ENCODE measurements around the gene POU3F1.

POU3F1 gene

GRCh38 chr1:38000233-38000528 lies 46.4 kb downstream of the POU3F1 start:
- TF ChIP-seq CTCF (IDR thresholded peaks at IDR 0.05; ENCODE audit: low read depth, low read length) = no peak
- no peak for DNase-seq (ENCODE audit: low read depth in 2 of 2)
- peak overlapping the region in 1 of 2 donors; percentile 21 for H3K4me3 ChIP-seq (replicated peaks in 1 of 2; ENCODE audit: low read depth in 2 of 2, low read length in 2 of 2)

- no peak for TF ChIP-seq CTCF (IDR thresholded peaks at IDR 0.05; ENCODE audit: low read depth, low read length)
- peak; percentile 70 to 81 for DNase-seq (ENCODE audit: low read depth in 2 of 2)
- peak overlapping the region in 1 of 2 donors; percentile 21 for H3K4me3 ChIP-seq (replicated peaks in 1 of 2; ENCODE audit: low read depth in 2 of 2, low read length in 2 of 2)
Observed at GRCh38 chr1:37999430-38000232, 47.0 kb downstream of the POU3F1 start.

GRCh38 chr1:37998913-37999429 lies 47.6 kb downstream of the POU3F1 start:
- no peak for DNase-seq (ENCODE audit: low read depth in 2 of 2)
- no peak for TF ChIP-seq CTCF (IDR thresholded peaks at IDR 0.05; ENCODE audit: low read depth, low read length)

GRCh38 chr1:37998089-37998808 lies 48.3 kb downstream of the POU3F1 start:
- no peak overlapping the region for H3K4me3 ChIP-seq (replicated peaks in 1 of 2; ENCODE audit: low read depth in 2 of 2, low read length in 2 of 2)
- DNase-seq (ENCODE audit: low read depth in 2 of 2) = no peak
- TF ChIP-seq CTCF (IDR thresholded peaks at IDR 0.05; ENCODE audit: low read depth, low read length) = no peak

More at GRCh38 chr1:37998913-37999429, 47.6 kb downstream of the POU3F1 start:
- H3K4me3 ChIP-seq (replicated peaks in 1 of 2; ENCODE audit: low read depth in 2 of 2, low read length in 2 of 2) = peak overlapping the region in 1 of 2 donors; percentile 19

- no peak for DNase-seq (ENCODE audit: low read depth in 2 of 2)
- H3K4me3 ChIP-seq (replicated peaks in 1 of 2; ENCODE audit: low read depth in 2 of 2, low read length in 2 of 2) = no peak overlapping the region
- no peak for TF ChIP-seq CTCF (IDR thresholded peaks at IDR 0.05; ENCODE audit: low read depth, low read length)
Observed at GRCh38 chr1:37997256-37998088, 49.1 kb downstream of the POU3F1 start.

- no peak for TF ChIP-seq CTCF (IDR thresholded peaks at IDR 0.05; ENCODE audit: low read depth, low read length)
- H3K4me3 ChIP-seq (replicated peaks in 1 of 2; ENCODE audit: low read depth in 2 of 2, low read length in 2 of 2) = peak overlapping the region; percentile 10 to 24
- peak; percentile 73 to 76 for DNase-seq (ENCODE audit: low read depth in 2 of 2)
Observed at GRCh38 chr1:37995751-37996345, 50.7 kb downstream of the POU3F1 start.
